Parathyroid adenoma (tissue), 2 donors: ENCODE data around the gene APOA4.

Experiments used
- H2AFZ ChIP-seq: fragments of 300-600 bp; sonication (generic); one replicate; pipeline ENCODE4 v1.7.0; 2017; ENCODE audit warnings: antibody characterized with exemption, mild to moderate bottlenecking
- H3K27ac ChIP-seq: fragments of 300-600 bp; sonication (generic); one replicate; pipeline ENCODE4 v1.7.0; 2017
- H3K27me3 ChIP-seq: fragments of 300-600 bp; sonication (generic); one replicate; pipeline ENCODE4 v1.7.0; 2017; ENCODE audit warnings: low read length; ENCODE audit not compliant: control insufficient read depth, insufficient read depth
- H3K36me3 ChIP-seq: fragments of 300-600 bp; sonication (generic); one replicate; pipeline ENCODE4 v1.7.0; 2017; ENCODE audit warnings: low read length; ENCODE audit not compliant: control insufficient read depth, insufficient read depth
- H3K4me1 ChIP-seq: fragments of 300-600 bp; sonication (generic); one replicate; pipeline ENCODE4 v1.7.0; 2017; ENCODE audit warnings: control low read depth
- H3K4me2 ChIP-seq: fragments of 300-600 bp; sonication (generic); one replicate; pipeline ENCODE4 v1.7.0; 2017; ENCODE audit warnings: low read length
- H3K4me3 ChIP-seq: fragments of 300-600 bp; sonication (generic); one replicate; pipeline ENCODE4 v1.7.0; 2017; ENCODE audit warnings: low read depth, low read length
- H3K79me2 ChIP-seq: fragments of 300-600 bp; sonication (generic); one replicate; pipeline ENCODE4 v1.7.0; 2017; ENCODE audit warnings: control low read depth
- H3K9ac ChIP-seq: fragments of 300-600 bp; sonication (generic); one replicate; pipeline ENCODE4 v1.7.0; 2017; ENCODE audit warnings: mild to moderate bottlenecking
- H3K9me3 ChIP-seq: fragments of 300-600 bp; sonication (generic); one replicate; pipeline ENCODE4 v1.7.0; 2017; ENCODE audit warnings: low read length; ENCODE audit not compliant: control insufficient read depth
- CTCF ChIP-seq: fragments of 300-600 bp; sonication (generic); IDR thresholded peaks from one replicate; pipeline ENCODE4 v1.7.0; 2017; ENCODE audit warnings: antibody characterized with exemption, mild to moderate bottlenecking
- donor health status: primary hyperparathyroidism.

Gene APOA4

GRCh38 chr11:116825854-116826750 is 3.0 kb upstream of the APOA4 start:
- Histone ChIP-seq H3K4me2 (no peak overlapping the region), H3K4me3 (no peak overlapping the region), H3K36me3 (no peaks in the 10 kb centered on the region), H3K79me2 (no peaks in the 10 kb centered on the region), H3K27ac (no peak overlapping the region), H2AFZ (no peak overlapping the region), H3K4me1 (no peaks in the 10 kb centered on the region), H3K9ac (no peak overlapping the region), H3K9me3 (no peaks in the 10 kb centered on the region), H3K27me3 (no peaks in the 10 kb centered on the region)
- no peak for TF ChIP-seq CTCF

GRCh38 chr11:116825434-116825833 is 2.3 kb upstream of the APOA4 start:
- H3K27ac ChIP-seq = no peak overlapping the region
- H3K79me2 ChIP-seq = no peaks in the 10 kb centered on the region
- no peaks in the 10 kb centered on the region for H3K36me3 ChIP-seq
- H3K9ac ChIP-seq = no peak overlapping the region
- TF ChIP-seq CTCF = no peak
- no peak overlapping the region for H2AFZ ChIP-seq
- H3K9me3 ChIP-seq = no peaks in the 10 kb centered on the region
- no peaks in the 10 kb centered on the region for H3K27me3 ChIP-seq
- H3K4me3 ChIP-seq = no peak overlapping the region
- no peaks in the 10 kb centered on the region for H3K4me1 ChIP-seq
- H3K4me2 ChIP-seq = no peak overlapping the region

- no peaks in the 10 kb centered on the region for H3K9me3 ChIP-seq
- no peaks in the 10 kb centered on the region for H3K36me3 ChIP-seq
- TF ChIP-seq CTCF = no peak
- H3K27me3 ChIP-seq = no peaks in the 10 kb centered on the region
- H2AFZ ChIP-seq = no peak overlapping the region
- no peak overlapping the region for H3K27ac ChIP-seq
- H3K79me2 ChIP-seq = no peaks in the 10 kb centered on the region
- H3K9ac ChIP-seq = no peak overlapping the region
- H3K4me3 ChIP-seq = no peak overlapping the region
- no peak overlapping the region for H3K4me2 ChIP-seq
- H3K4me1 ChIP-seq = no peaks in the 10 kb centered on the region
Measured at GRCh38 chr11:116822575-116822974, 529 bp downstream of the APOA4 start.

GRCh38 chr11:116821050-116821918 is 1.8 kb downstream of the APOA4 start:
- no peak overlapping the region for H3K9ac ChIP-seq
- no peaks in the 10 kb centered on the region for H3K27me3 ChIP-seq
- H2AFZ ChIP-seq = no peak overlapping the region
- no peak for TF ChIP-seq CTCF
- H3K9me3 ChIP-seq = no peaks in the 10 kb centered on the region
- H3K4me2 ChIP-seq = no peak overlapping the region
- H3K4me3 ChIP-seq = no peak overlapping the region
- H3K4me1 ChIP-seq = no peaks in the 10 kb centered on the region
- H3K79me2 ChIP-seq = no peaks in the 10 kb centered on the region
- no peaks in the 10 kb centered on the region for H3K36me3 ChIP-seq
- H3K27ac ChIP-seq = no peak overlapping the region
